ENCODE results near the gene UBE2J2.

Gene UBE2J2

DNA sequence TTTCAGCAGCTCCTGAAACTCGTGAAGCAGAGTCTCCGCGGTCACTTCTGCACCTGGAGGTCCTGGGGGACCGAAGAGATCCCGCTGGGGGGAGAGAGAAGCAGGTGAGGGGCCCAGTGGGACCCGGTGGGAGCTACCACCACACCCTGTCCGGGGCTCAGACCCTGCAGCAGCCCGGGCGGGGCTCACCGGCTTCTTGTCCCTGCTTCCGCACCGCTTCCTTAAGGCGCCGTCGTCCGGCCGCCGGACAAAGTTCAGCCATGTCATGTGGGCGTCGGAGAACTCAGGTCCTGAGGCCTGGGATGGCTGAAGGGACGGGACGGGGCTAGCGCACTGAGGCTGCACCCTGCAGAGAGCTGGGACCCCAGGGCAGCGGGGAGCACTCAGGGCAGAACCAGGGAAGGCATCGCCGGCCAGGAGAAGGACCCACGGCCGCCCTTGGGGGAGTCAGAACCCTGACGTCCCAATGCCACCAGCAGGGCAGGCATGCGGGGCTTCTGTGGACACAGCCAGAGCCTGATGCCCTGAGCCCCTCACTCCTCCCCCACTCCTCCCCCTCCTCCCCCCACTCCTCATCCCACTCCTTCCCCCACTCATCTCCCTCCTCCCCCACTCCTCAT lies 29.4 kb downstream of the UBE2J2 start:
- no peak overlapping the region for H3K4me3 ChIP-seq (ENCODE audit: low read depth, low read length)
- TF ChIP-seq, protein P1, sequence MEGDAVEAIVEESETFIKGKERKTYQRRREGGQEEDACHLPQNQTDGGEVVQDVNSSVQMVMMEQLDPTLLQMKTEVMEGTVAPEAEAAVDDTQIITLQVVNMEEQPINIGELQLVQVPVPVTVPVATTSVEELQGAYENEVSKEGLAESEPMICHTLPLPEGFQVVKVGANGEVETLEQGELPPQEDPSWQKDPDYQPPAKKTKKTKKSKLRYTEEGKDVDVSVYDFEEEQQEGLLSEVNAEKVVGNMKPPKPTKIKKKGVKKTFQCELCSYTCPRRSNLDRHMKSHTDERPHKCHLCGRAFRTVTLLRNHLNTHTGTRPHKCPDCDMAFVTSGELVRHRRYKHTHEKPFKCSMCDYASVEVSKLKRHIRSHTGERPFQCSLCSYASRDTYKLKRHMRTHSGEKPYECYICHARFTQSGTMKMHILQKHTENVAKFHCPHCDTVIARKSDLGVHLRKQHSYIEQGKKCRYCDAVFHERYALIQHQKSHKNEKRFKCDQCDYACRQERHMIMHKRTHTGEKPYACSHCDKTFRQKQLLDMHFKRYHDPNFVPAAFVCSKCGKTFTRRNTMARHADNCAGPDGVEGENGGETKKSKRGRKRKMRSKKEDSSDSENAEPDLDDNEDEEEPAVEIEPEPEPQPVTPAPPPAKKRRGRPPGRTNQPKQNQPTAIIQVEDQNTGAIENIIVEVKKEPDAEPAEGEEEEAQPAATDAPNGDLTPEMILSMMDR (IDR thresholded peaks at IDR 0.05; ENCODE audit: low read depth, low read length): no peak

DNA sequence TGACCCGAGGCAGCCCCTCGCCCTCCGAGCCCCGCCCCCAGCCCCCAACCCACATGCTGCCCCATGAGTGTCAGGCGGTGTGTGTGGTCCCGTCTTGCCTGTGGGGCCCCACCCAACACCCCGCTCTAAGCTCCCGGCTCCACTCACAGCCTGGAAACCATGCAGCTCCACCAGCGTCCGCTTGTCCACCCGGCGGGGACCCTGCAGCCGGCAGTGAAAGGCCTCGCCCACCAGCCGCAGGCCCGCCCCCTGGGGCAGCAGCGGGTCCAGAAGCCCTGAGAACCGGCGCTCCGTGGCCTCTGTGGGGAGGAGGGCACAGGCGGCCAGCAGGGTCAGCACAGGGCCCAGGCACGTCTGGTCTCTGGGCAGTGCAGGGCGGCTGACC lies 29.9 kb downstream of the UBE2J2 start:
- H3K4me3 ChIP-seq (ENCODE audit: low read depth, low read length): no peak overlapping the region
- TF ChIP-seq, protein P1 (IDR thresholded peaks at IDR 0.05; ENCODE audit: low read depth, low read length): no peak

DNA sequence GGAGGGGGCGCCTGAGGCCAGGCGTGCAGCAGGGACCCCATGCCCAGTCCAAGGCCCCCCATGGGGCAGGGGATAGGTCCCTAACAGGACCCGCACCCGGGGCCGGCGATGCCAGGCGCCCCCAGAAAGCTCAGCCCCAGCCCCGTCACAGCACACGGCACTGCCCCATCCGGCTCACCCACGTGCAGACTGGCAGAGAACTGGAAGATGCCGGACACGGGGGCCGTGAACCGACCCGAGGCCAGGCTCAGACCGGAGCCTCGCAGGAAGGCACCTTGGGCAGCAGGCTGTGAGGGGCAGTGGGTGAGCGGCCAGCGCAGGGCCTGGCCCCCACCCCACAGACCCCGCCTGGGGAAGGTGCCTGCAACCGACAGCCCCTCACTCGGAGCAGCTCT lies 30.4 kb downstream of the UBE2J2 start:
- H3K4me3 ChIP-seq (ENCODE audit: low read depth, low read length): no peak overlapping the region
- TF ChIP-seq, protein P1 (IDR thresholded peaks at IDR 0.05; ENCODE audit: low read depth, low read length): no peak

DNA sequence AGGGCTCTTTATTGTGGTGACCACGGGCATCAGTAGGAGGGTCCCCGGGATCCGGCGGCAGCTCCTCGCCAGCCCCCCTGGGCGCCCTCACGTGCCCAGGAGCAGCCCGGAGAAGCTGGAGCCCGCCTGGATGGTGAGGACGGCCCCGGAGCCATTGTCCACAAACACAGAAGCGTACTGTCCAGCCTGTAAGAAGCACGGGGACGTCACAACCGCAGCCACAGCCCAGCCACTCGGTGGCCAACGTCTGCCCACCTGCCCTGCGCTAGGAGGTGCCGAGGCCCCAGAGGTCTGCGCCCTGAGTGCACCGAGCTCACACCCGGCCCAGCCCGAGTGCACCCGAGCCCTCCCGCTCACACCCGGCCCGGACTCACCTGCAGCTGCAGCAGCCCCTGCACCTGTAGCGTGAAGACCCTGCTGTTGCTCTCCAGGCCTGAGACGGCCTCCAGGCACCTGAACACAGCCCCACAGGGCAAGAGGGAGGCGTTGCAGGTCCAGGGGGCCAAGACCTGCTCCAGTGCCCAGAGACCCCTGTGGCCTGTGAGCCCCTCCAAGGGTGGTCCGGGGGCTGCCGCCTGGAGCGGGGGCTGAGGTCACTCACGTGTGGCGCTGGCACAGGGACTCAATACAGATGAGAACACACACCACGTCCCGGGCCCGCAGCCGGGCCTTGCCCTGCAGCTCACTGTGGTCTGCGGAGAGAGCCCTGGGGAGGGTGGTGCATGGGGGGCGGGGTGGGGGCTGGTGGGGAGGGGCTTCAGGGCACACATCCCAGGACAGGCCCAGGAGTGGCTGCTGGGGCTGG lies 31.0 kb downstream of the UBE2J2 start:
- no peak overlapping the region for H3K4me3 ChIP-seq (ENCODE audit: low read depth, low read length)
- TF ChIP-seq, protein P1 (IDR thresholded peaks at IDR 0.05; ENCODE audit: low read depth, low read length): no peak

DNA sequence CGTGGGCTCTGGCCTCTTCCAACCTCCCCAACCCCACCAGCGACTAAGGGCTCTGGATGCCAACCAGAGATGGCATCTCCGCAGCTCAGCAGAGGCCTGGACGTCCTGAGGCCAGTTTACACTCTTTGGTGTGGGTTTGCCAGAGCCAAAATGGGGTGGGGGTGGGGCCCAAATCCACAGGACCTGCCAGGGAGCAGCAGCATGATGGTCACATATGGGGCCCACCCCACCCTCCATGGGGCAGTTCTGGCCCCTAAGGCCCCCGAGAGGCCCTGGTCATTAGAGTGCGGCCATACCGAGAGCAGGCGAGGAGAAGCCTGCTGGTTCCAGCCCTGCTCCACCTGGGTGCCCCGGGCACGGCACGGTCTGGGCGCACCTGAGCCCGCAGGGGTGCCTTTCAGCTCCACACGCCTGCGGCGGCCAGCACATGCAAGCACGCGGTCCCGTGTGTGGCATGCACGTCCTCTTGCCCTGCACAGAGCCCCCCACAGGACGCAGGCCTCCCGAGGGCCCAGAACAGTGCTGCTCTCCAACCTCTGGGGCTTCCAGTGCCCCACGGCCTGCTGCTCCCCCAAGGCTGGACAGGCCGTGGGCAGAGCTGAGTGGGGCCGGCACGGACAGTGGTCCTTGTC lies 31.9 kb downstream of the UBE2J2 start:
- TF ChIP-seq, protein P1 (IDR thresholded peaks at IDR 0.05; ENCODE audit: low read depth, low read length): no peak

DNA sequence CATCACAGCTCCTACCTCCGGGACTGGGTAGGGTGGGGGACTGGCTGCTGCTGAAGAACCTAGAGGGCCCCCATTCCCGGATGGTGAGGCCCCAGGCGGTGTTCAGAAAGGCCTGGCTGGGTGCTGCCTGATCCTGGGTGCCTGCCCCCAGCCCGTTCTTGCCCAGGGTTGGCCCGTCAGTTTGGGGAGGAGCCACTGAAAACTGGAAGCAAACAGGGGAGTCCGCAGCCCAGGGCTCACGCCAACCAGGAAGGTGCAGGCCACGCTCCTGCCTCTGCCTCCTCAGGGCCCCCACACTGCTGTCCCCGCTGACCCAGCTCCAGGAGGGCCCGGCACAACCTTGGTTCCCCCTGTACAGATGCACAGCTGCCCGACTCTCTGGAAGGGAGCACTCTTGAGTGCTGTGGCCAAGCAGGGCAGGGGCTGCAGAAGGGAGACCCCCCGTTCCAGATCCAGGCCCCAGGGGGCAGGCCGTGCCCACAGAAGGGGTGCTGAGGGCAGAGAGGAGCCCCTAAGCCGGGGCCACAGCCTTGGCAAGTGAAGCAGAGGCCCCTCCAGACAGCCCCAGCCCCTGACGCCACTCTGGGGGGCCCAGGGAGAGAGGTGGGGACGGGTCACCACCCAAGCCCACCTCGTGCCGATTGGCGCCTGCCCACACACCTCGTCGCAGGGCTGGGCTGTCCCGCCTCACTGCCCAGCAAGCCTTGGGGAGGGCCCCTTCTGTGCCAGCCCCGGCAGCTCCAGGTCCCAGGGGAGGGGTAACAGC lies 32.6 kb downstream of the UBE2J2 start:
- H3K4me3 ChIP-seq (ENCODE audit: low read depth, low read length): no peak overlapping the region
- TF ChIP-seq, protein P1 (IDR thresholded peaks at IDR 0.05; ENCODE audit: low read depth, low read length): no peak

More for the DNA sequence above, 31.9 kb downstream of the UBE2J2 start:
- no peak overlapping the region for H3K4me3 ChIP-seq (ENCODE audit: low read depth, low read length)

Measured in WI38 (cell line).